ENCODE data around the gene ACSS3. TPM values are rescaled to one million over a fixed set of nuclear protein-coding genes. Genes with fewer than 3 reads are reported as not detected.

Gene ACSS3
- polyA plus RNA-seq, 1 donor (not counting 4 experiments of a cell fraction or from before 2014, with no cell fraction given) = 0.30 TPM

GRCh38 chr12:81253360-81253759 is 175.5 kb downstream of the ACSS3 start:
- Histone ChIP-seq H2AFZ (ENCODE audit: control insufficient read depth, low read length) (no peak overlapping the region), H3K4me3 (ENCODE audit: control insufficient read depth in 2 of 3, extremely low read depth in 1 of 3, insufficient read depth in 2 of 3, low read depth in 1 of 3, low read length in 3 of 3) (no peak overlapping the region), H3K36me3 (ENCODE audit: control insufficient read depth in 2 of 2, extremely low read depth in 1 of 2, insufficient read depth in 2 of 2, low read length in 2 of 2) (no peaks in the 10 kb centered on the region), H3K4me2 (ENCODE audit: control insufficient read depth, extremely low read depth, insufficient read depth, low read depth, low read length) (no peak overlapping the region), H3K9ac (ENCODE audit: control insufficient read depth, extremely low read depth, insufficient read depth, low read length) (no peak overlapping the region), H4K20me1 (ENCODE audit: control insufficient read depth, extremely low read depth, insufficient read depth, low read length) (no peaks in the 10 kb centered on the region), H3K27ac (ENCODE audit: control insufficient read depth, insufficient read depth, low read length) (no peak overlapping the region), H3K9me3 (ENCODE audit: control insufficient read depth, low read depth, low read length) (no peaks in the 10 kb centered on the region), H3K79me2 (ENCODE audit: control insufficient read depth, insufficient read depth, low read length) (no peaks in the 10 kb centered on the region), H3K27me3 (ENCODE audit: control insufficient read depth, extremely low read depth, insufficient read depth, low read length) (no peaks in the 10 kb centered on the region), H3K4me1 (ENCODE audit: control insufficient read depth, extremely low read depth, insufficient read depth, low read length) (no peaks in the 10 kb centered on the region), H3K9me1 (ENCODE audit: control insufficient read depth, extremely low read depth, insufficient read depth, low read length) (no peaks in the 10 kb centered on the region)
- FAIRE-seq (no peak), DNase-seq (ENCODE audit: low read depth, low spot score) (no peak)
- dilution Hi-C loops (cut with MboI; ENCODE audit: extremely low pct_ligation_motif_present, low sequenced_read_pairs) = no loop called here
- TF ChIP-seq EZH2 (IDR thresholded peaks at IDR 0.05; ENCODE audit: low read length) (no peak), CTCF (optimal IDR thresholded peaks at IDR 0.05 in 1 of 3, IDR thresholded peaks at IDR 0.05 in 1 of 3, conservative IDR thresholded peaks at IDR 0.05 in 1 of 3; ENCODE audit: extremely low read depth in 1 of 3, insufficient read depth in 2 of 3, low read length in 3 of 3) (no peak)

GRCh38 chr12:81255456-81255855 is 177.6 kb downstream of the ACSS3 start:
- Histone ChIP-seq H3K9ac (ENCODE audit: control insufficient read depth, extremely low read depth, insufficient read depth, low read length) (no peak overlapping the region), H3K4me3 (ENCODE audit: control insufficient read depth in 2 of 3, extremely low read depth in 1 of 3, insufficient read depth in 2 of 3, low read depth in 1 of 3, low read length in 3 of 3) (no peak overlapping the region), H3K79me2 (ENCODE audit: control insufficient read depth, insufficient read depth, low read length) (no peaks in the 10 kb centered on the region), H2AFZ (ENCODE audit: control insufficient read depth, low read length) (no peak overlapping the region), H3K4me2 (ENCODE audit: control insufficient read depth, extremely low read depth, insufficient read depth, low read depth, low read length) (no peak overlapping the region), H3K27me3 (ENCODE audit: control insufficient read depth, extremely low read depth, insufficient read depth, low read length) (no peaks in the 10 kb centered on the region), H3K9me1 (ENCODE audit: control insufficient read depth, extremely low read depth, insufficient read depth, low read length) (no peaks in the 10 kb centered on the region), H3K27ac (ENCODE audit: control insufficient read depth, insufficient read depth, low read length) (no peak overlapping the region), H4K20me1 (ENCODE audit: control insufficient read depth, extremely low read depth, insufficient read depth, low read length) (no peaks in the 10 kb centered on the region), H3K9me3 (ENCODE audit: control insufficient read depth, low read depth, low read length) (no peaks in the 10 kb centered on the region), H3K36me3 (ENCODE audit: control insufficient read depth in 2 of 2, extremely low read depth in 1 of 2, insufficient read depth in 2 of 2, low read length in 2 of 2) (no peaks in the 10 kb centered on the region), H3K4me1 (ENCODE audit: control insufficient read depth, extremely low read depth, insufficient read depth, low read length) (no peaks in the 10 kb centered on the region)
- FAIRE-seq (no peak), DNase-seq (ENCODE audit: low read depth, low spot score) (no peak)
- dilution Hi-C loops (cut with MboI; ENCODE audit: extremely low pct_ligation_motif_present, low sequenced_read_pairs) = no loop called here
- TF ChIP-seq EZH2 (IDR thresholded peaks at IDR 0.05; ENCODE audit: low read length) (no peak), CTCF (optimal IDR thresholded peaks at IDR 0.05 in 1 of 3, IDR thresholded peaks at IDR 0.05 in 1 of 3, conservative IDR thresholded peaks at IDR 0.05 in 1 of 3; ENCODE audit: extremely low read depth in 1 of 3, insufficient read depth in 2 of 3, low read length in 3 of 3) (no peak)

Data from keratinocyte (primary cell).